HG03280 (cell line): Measurements from ENCODE around the gene E2F6.

Experiments
- ATAC-seq: cut with Tn5 transposase; IDR thresholded peaks from one replicate; pipeline ENCODE4 v1.9.1; 2021; ENCODE audit warnings: mild to moderate bottlenecking, moderate library complexity; ENCODE audit not compliant: unreplicated experiment

The E2F6 gene

DNA sequence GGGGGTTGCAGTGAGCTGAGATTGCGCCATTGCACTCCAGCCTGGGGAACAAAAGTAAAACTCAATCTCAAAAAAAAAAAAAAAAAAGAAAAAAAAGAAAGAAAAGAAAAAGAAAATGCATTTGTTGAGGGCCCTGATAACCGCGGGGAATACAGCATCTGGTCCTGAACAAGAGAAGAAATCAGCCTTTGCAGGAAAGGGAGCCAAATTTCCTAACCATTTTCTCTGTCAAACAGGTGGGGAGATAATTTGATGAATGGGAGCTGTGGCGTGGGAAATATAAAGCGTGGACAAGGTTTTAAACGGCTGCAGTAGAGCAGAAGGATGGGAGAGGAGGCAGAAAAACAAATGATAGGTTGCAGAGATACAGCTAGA lies 864 bp downstream of the E2F6 start:
- ATAC-seq: no peak

- ATAC-seq: no peak
Measured at GRCh38 chr2:11459816-11460215, 6.1 kb downstream of the E2F6 start.

GRCh38 chr2:11458753-11459152 lies 7.2 kb downstream of the E2F6 start:
- ATAC-seq: no peak

DNA sequence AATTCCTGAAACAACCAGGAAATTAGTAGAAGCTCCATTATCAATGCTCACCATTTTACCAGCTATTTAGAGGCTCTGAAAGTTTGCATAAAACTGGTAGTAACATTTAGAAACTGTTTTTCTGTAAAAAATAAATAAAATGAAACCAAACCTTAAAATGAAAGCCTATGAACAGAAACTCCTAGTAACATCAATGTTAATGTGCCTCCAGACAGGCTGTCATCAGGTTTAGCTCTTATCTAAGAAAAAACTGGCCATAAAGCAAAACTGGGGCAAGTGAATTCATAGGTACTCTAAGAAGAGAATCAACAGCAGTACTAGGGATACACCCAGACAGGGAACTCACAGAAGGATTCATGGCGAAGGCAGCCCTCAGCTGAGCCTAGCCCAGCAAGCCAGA lies 8.0 kb downstream of the E2F6 start:
- ATAC-seq: no peak

DNA sequence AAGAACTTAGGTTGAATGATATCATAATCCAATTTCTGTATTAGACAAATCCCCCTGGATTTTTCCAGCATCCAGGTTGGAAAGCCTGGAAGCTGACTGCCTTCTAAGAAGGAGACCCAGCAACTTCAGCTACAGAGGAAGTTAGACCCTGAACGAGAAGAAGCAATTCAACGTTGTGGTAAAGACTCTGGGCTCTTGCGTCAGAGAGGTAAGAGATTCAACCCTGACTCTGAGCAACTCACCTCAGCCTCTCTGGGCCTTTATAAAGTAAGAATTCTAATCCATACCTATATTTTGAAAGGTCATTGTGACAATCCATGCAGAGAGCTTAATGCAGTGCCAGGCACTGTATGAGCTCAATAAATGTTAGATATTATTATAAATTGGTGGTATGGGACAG lies 9.7 kb downstream of the E2F6 start:
- ATAC-seq: no peak

DNA sequence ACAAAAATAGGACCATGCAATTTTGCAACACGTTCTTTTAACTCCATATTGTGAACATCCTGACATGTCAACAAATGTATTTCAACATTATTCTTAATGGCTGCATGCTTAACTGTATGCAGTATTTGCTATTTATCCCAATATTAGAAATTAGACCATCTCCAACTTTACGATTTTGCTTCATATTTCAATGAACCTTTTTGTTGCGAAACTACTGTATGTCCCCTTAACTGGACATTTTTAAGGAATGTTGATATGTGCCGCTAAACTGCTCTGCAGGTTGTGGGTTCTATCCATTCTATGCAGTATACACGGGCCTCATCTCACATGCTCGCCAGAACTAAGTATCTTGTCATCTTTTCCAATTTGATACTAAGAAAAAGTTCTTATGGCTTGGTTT lies 11.1 kb downstream of the E2F6 start:
- no peak for ATAC-seq

DNA sequence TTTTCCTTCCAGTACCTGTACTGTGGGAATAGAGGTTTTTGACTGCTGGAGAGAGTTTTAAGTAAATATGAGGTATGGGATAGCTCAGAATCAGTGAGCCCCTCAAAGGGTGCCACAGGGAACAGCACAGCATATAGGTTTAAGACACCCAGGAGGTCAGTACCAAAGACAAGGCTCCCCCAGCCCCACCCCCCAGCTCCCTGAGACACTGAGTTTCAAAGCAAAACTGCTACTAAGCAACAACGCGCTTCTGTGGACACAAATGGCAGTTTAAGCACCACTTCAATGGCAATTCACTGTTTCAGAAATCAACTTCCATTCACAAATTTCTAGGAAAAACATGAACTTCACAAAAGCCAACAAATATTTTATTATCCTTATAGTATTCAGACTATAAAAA lies 15.2 kb downstream of the E2F6 start:
- ATAC-seq: no peak

GRCh38 chr2:11446733-11447248 lies 19.2 kb downstream of the E2F6 start:
- peak; percentile 66 for ATAC-seq

- ATAC-seq: no peak
Measured at GRCh38 chr2:11444737-11445136, 21.2 kb downstream of the E2F6 start.

- ATAC-seq: no peak
Measured at GRCh38 chr2:11438555-11439080, 27.3 kb downstream of the E2F6 start.

DNA sequence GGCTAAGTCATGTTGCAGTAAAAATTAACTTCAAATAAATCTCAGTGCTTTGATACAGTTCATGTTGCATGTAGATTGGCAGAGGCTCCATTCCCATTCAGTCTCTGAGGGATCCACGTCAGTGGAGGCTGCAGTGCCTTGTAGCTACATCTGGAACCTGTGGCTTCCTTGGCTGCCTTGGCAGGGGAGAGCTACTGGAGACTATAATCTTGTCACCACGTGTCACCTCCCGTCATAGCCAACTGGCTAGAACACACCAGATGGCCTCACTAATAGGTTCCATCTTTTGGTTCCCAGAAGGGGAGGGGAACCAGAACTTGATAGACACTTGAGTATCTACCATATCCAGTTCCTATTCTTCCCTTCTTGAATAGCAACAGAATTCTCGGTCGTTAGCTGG lies 28.4 kb downstream of the E2F6 start:
- no peak for ATAC-seq

DNA sequence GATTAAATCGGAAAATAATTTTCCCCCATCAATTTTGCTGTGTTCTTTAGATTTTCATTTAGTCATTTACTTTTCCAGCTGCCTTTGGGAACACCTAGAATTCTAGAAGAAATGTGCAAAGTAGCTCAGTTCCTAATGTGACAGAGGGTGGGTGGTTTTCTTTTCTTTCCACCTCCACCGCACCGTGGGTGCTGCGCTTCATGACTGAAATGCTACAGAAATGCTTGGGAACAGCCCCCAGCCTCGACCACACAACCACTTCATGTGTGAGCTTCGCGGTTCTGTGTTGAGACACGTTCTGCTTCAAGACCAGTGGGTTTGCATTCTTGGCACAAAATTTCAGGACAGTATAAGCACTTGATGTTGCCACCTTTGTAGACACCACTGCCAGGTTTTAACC lies 30.9 kb downstream of the E2F6 start:
- ATAC-seq: no peak

GRCh38 chr2:11434443-11434842 lies 31.5 kb downstream of the E2F6 start:
- no peak for ATAC-seq

- ATAC-seq: no peak
Measured at GRCh38 chr2:11433822-11434221, 32.1 kb downstream of the E2F6 start.

DNA sequence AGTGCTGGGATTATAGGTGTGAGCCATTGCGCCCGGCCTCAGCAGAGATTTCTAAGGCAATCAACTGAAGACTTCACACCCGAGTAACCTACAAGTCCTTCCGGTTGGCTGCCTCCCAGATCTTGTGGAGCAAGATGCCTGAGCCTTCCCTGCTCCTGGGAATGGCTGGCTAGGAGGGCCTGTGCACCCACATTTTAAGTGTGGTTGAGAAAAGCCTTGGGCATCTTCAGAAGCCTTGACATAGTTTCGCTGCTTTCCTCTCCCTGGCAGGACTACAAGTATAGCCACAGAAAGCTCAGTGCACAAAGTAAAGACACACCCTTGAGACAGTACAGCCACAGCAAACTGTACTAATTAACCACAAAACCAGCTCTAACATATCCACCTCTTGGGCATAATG lies 35.2 kb downstream of the E2F6 start:
- no peak for ATAC-seq

DNA sequence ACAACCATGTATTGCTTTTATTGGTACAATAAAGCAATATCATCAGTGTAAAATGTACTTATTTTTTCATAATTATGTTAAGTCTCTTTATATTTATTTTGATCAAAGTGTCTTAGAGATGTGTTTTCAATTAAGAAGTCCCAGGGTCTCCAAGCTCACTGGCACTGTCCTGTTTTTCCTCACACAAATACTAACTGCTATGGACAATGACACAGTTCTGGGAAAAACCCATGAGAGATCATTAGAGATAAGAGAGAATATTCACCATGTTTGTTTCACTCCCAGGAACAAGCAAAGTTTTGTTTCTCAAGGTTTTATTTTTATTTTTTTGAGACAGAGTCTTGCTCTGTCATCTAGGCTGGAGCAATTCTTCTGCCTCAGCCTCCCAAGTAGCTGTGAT lies 38.7 kb downstream of the E2F6 start:
- ATAC-seq: no peak

GRCh38 chr2:11422901-11423435 lies 43.0 kb downstream of the E2F6 start:
- no peak for ATAC-seq

GRCh38 chr2:11422491-11422865 lies 43.5 kb downstream of the E2F6 start:
- ATAC-seq: no peak

- ATAC-seq: no peak
Measured at GRCh38 chr2:11421863-11422490, 44.0 kb downstream of the E2F6 start.

- no peak for ATAC-seq
Measured at GRCh38 chr2:11420671-11421070, 45.3 kb downstream of the E2F6 start.

GRCh38 chr2:11420190-11420589 lies 45.8 kb downstream of the E2F6 start:
- no peak for ATAC-seq

GRCh38 chr2:11419781-11420180 lies 46.2 kb downstream of the E2F6 start:
- no peak for ATAC-seq
